Panc1 (cell line): ENCODE data around the gene NOX4. TPM values are rescaled to one million over a fixed set of nuclear protein-coding genes. Genes with fewer than 3 reads are reported as not detected.

ENCODE experiments used
- ATAC-seq: fragments of 200-7000 bp; cut with Tn5 transposase; 2 replicates; pipeline ENCODE4 v1.9.1; 2020; ENCODE audit warnings: mild to moderate bottlenecking, moderate library complexity
- BruUV-seq: library from RNA; stranded (reverse); fragments of 400-500 nt; replicated peaks from 2 replicates; lab custom pipeline; 2021; lab: Mats Ljungman, UMichigan
- CTCF ChIA-PET: fragments of 300-600 bp; sonication (Branson Sonifier 250); formaldehyde crosslinking; loops from one replicate; lab custom pipeline; 2022; ENCODE audit warnings: antibody characterized with exemption; lab: Charles Lee
- POLR2A ChIA-PET: fragments of 300-600 bp; sonication (Branson Sonifier 250); formaldehyde crosslinking; loops from one replicate; lab custom pipeline; 2022; ENCODE audit warnings: antibody characterized with exemption; lab: Charles Lee
- DNase-seq: peaks from one replicate; pipeline ENCODE4 v3.0.0-alpha.2; 2010; ENCODE audit warnings: low read depth, low spot score
- H3K27ac ChIP-seq: 2 replicates; pipeline ENCODE4 v1.5.1; 2011; ENCODE audit warnings: mild to moderate bottlenecking, low read length, inconsistent platforms
- H3K27me3 ChIP-seq: fragments of 200-500 bp; sonication (Bioruptor generic); 2 replicates; pipeline ENCODE4 v1.6.0; 2014; ENCODE audit warnings: low read length, inconsistent platforms; ENCODE audit not compliant: control insufficient read depth, insufficient read depth
- H3K36me3 ChIP-seq: fragments of 200-500 bp; sonication (Bioruptor generic); 2 replicates; pipeline ENCODE4 v1.5.1; 2014; ENCODE audit warnings: inconsistent platforms, mild to moderate bottlenecking, low read length, moderate library complexity; ENCODE audit not compliant: control insufficient read depth, insufficient read depth
- H3K4me1 ChIP-seq: 2 replicates; pipeline ENCODE4 v1.5.1; 2011; ENCODE audit warnings: inconsistent platforms, mild to moderate bottlenecking, low read length, moderate library complexity; ENCODE audit not compliant: control insufficient read depth, insufficient read depth
- H3K4me3 ChIP-seq, 2 experiments: 2 replicates each; pipeline ENCODE4 v1.5.1; 2011 to 2012; ENCODE audit warnings: low read depth in 2 of 2, low read length in 2 of 2, mild to moderate bottlenecking in 2 of 2, inconsistent platforms in 1 of 2, moderate library complexity in 1 of 2
- H3K9me3 ChIP-seq: fragments of 200-500 bp; sonication (Bioruptor generic); 2 replicates; pipeline ENCODE4 v1.5.1; 2014; ENCODE audit warnings: low read depth, mild to moderate bottlenecking, inconsistent platforms, low read length, moderate library complexity; ENCODE audit not compliant: control insufficient read depth, insufficient read depth
- CTCF ChIP-seq: fragments of 450-650 bp; IDR thresholded peaks from 2 replicates; pipeline ENCODE4 v1.5.1; 2017; ENCODE audit warnings: mild to moderate bottlenecking
- POLR2AphosphoS5 ChIP-seq: IDR thresholded peaks from 2 replicates; pipeline ENCODE4 v1.6.1; 2012; ENCODE audit warnings: mild to moderate bottlenecking, low read depth, low read length, moderate library complexity
- REST ChIP-seq, 2 experiments: IDR thresholded peaks; 2 replicates each; pipeline ENCODE4 v1.6.1; 2011 to 2012; ENCODE audit warnings: low read depth in 2 of 2, control low read depth in 1 of 2, low read length in 1 of 2, mild to moderate bottlenecking in 1 of 2, moderate library complexity in 1 of 2; ENCODE audit not compliant: insufficient read depth in 1 of 2
- SIN3A ChIP-seq: IDR thresholded peaks from 2 replicates; pipeline ENCODE4 v1.6.1; 2012; ENCODE audit warnings: low read depth, mild to moderate bottlenecking, low read length, moderate library complexity, borderline replicate concordance; ENCODE audit not compliant: insufficient read depth
- TCF7L2 ChIP-seq: IDR thresholded peaks from 2 replicates; pipeline ENCODE4 v1.6.1; 2011; ENCODE audit warnings: mild to moderate bottlenecking, low read depth, low read length, inconsistent platforms
- in situ Hi-C: cut with HindIII; loops from 2 replicates; pipeline ENCODE4 v1.10.0; 2016; ENCODE audit warnings: low sequenced_read_pairs, low pct_unique_long_range_greater_than_20kb
- intact Hi-C: fragments of 100-400 bp; cut with micrococcal nuclease; formaldehyde crosslinking; loops from one replicate; pipeline ENCODE4 v1.10.0; 2022; ENCODE audit not compliant: unreplicated experiment
- total RNA-seq: library from RNA; stranded (reverse); gene quantifications from one replicate; pipeline ENCODE4 v1.2.1, GENCODE V29; 2021; ENCODE audit not compliant: unreplicated experiment

NOX4 gene
- total RNA-seq, 1 experiment from 2014 or later: not detected

GRCh38 chr11:89447845-89448244 lies 43.3 kb downstream of the NOX4 start:
- DNase-seq: no peak
- CTCF ChIA-PET: no interaction called here
- ATAC-seq: no peak
- no peak for TF ChIP-seq TCF7L2
- no peak for TF ChIP-seq SIN3A
- TF ChIP-seq CTCF: no peak
- TF ChIP-seq POLR2AphosphoS5: no peak
- TF ChIP-seq REST (IDR thresholded peaks at IDR 0.05; ENCODE audit: insufficient read depth in 1 of 2, low read depth in 2 of 2, low read length in 1 of 2): no peak
- Histone ChIP-seq H3K36me3 (no peaks in the 10 kb centered on the region), H3K9me3 (no peaks in the 10 kb centered on the region), H3K27me3 (no peaks in the 10 kb centered on the region), H3K4me1 (no peaks in the 10 kb centered on the region), H3K4me3 (no peak overlapping the region), H3K27ac (no peak overlapping the region)
- in situ Hi-C loops (no loop called here), intact Hi-C loops (no loop called here)
- POLR2A ChIA-PET: no interaction called here
- no TSS peak for BruUV-seq

- ChIA-PET POLR2A (no interaction called here), CTCF (no interaction called here)
- no peak overlapping the region for H3K27ac ChIP-seq
- no peaks in the 10 kb centered on the region for H3K36me3 ChIP-seq
- no peaks in the 10 kb centered on the region for H3K27me3 ChIP-seq
- no peak overlapping the region for H3K4me3 ChIP-seq
- no peaks in the 10 kb centered on the region for H3K9me3 ChIP-seq
- H3K4me1 ChIP-seq: no peaks in the 10 kb centered on the region
- no peak for TF ChIP-seq REST (IDR thresholded peaks at IDR 0.05; ENCODE audit: insufficient read depth in 1 of 2, low read depth in 2 of 2, low read length in 1 of 2)
- no peak for TF ChIP-seq CTCF
- TF ChIP-seq POLR2AphosphoS5: no peak
- no peak for ATAC-seq
- DNase-seq: no peak
- in situ Hi-C loops: no loop called here
- intact Hi-C loops: no loop called here
- no TSS peak for BruUV-seq
These were observed 47.5 kb downstream of the NOX4 start for GRCh38 chr11:89443361-89444322.
